GF-D8 (cell line): ENCODE data around the gene NCS1.

Source experiments
- DNase-seq: peaks from one replicate; lab custom pipeline; 2025; lab: John Stamatoyannopoulos, UW

NCS1 gene

GRCh38 chr9:130172161-130172857, at the start of gene NCS1:
Gene NCS1, plus strand, starts transcription at chr9:130172404. Its CDS starts 260 bp downstream, at chr9:130172664.
- DNase-seq: no peak

GRCh38 chr9:130122456-130122855, 49.7 kb upstream of the NCS1 start:
- DNase-seq: no peak

DNA sequence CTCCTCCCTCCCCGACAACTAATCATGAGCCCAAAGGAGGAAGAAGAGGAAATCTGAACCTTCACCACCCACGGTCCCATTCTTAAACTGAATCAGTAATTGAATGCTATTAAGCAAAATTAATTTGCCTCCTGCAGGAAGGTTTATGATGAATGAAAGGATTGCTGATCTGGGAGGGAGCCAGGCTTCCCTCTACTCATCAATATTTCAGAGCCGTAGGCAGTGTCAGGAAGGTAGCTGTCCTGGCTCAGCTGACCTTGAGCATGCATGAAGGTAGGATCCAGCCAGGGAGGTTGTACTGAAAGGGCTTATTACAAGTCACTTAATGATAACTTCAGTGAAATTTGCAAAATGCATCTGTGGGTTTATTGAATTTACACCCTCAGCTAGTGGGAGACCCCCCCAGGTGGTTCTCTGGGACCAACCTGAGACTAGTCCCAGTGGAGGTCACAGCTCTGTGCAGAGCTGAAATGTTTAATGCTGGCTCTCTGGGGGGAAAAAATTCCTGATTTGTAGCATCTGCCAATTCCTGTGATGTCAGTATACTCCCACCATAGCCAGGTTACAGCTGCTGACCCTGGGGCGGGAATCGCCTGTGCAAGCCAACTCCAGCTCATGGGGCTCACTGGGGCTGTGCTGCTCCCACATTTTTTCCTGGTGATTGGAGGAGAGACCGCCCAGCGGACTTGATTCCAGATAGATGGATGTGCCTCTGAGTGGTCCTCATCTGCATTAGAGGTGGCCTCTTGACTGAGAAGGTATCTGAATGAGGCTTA, 47.9 kb upstream of the NCS1 start:
- DNase-seq: no peak

DNA sequence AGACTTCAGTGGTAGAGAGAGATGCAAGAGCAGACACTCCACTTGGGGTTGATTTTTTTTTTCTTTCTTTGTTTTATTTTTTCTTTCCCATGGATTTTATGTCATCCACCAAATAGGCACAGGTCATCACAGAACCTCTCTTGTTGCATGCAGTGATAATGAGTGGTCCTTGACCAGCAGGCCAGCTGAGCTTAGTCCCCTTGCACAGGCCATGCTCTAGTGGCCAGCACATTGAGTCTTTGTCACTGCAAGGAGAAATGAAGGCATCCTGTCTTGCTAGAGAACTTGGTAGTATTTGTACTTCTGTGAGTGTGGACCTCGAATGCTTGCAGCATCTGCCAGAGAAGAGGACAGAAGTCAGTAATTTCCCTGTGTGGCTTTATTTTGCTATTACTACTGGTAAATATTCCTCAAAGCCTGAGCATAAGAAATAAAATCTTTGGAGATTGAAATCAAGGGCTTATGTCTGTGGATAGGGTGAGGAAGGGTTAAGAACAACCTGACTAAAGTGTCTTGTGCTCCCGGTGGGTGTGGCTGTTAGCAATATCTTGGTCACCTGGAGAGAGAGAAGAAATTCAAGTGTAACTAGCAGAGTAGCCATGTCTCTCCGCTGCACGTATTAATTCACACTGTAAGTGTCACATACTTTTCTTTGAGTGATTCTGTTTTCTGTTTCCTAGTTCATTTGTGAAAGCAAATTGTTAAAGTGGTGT, 45.3 kb upstream of the NCS1 start:
- DNase-seq: no peak

DNA sequence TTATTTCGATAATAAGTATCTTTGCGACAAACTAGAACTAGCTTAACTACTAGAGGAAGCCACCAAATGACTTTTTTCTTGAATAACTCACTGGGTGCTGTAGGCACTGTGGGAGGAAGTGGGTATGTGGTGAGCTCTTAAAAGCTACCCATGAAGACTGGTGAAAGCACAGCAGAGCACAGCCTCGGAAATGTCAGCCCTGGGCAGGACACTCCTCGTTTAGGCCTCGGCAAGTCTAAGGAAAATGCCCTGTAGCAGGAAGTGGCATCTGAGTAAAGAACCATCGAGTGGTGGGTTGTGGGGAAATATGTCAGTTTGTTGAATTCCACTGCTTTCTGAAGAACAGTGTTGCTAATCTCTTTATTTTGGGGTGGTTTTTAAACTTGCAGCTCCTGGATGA, 44.0 kb upstream of the NCS1 start:
- DNase-seq: peak; percentile 78

- DNase-seq: peak; percentile 49
Measured at GRCh38 chr9:130128733-130129431, 43.3 kb upstream of the NCS1 start.

DNA sequence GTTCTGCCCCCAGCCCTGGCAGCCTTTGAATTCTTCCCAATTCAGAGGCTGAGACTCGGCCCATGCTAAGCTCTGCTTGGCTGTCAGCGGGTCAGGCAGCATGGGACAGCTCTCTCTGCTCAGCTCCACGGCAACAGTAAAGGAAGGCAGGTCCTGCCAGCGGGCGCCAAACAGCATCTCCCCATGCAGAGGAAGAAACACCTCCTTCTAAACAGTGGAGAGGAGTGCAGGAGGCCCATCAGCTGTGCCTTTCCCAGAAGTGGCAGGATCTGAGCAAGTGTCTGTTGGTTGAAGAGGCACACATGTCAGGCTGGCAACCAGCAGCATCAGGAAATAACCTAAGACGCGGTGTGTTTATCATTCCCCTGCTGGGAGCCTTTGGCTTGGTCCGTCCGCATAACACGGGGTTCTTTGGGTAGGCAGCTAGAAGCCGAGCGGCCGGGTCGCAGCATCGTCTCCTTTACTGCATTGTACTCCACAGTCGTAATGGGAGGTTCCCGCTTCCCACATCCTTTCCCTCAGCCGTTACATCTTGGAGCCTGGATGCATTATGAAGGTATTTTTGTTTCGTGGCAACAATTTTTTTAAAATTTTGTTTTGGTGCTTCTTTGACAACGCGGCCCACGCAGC, 42.7 kb upstream of the NCS1 start:
- no peak for DNase-seq

GRCh38 chr9:130132746-130133145, 39.5 kb upstream of the NCS1 start:
- DNase-seq: no peak

DNA sequence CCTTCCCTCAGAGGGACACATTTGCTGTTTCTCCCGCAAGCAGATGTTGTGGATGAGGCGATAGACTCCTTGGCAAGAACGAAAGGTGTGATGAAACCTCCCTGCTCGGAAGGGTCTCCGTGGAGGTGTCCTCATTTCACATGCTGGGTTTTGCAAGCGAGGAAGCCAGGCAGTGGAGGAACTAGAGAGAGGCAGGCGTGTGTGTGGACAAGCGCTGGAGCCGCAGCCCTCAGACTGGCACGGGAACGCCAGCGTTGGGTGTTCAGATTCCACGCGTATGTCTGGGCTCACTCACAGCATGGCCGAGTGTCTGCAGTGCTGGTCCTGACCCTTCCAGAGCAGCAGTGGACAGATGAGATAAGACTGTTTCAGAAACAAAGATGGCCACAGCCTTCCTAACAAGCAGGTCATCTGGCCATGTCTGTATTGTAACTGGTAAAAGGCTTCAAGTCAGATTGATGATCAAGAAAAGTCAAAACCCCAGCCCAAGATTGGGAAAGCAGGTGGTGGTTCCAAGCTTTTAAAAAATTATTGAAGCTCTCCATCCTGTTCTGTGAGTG, 35.0 kb upstream of the NCS1 start:
- DNase-seq: no peak

DNA sequence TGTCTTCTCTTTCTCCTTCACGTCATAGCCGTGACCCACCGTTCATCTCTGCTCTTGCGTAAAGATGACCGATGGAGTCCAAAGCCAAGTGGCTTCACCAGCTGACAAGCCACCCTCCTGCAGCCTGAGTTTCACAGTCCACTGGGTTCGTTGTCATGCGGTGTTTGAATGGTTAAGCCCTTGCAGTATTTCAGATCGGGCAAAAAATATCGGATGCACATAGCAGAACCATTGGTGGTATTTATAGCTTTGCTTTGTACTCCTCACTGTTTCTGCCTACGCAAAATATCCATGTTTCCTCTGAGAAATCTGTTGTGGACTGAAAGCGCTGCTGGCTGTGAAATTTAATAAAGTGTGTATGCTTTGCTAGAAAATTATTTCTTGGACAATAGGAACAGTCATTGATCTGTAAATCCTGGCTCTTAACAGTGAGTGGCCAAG, 34.5 kb upstream of the NCS1 start:
- no peak for DNase-seq

DNA sequence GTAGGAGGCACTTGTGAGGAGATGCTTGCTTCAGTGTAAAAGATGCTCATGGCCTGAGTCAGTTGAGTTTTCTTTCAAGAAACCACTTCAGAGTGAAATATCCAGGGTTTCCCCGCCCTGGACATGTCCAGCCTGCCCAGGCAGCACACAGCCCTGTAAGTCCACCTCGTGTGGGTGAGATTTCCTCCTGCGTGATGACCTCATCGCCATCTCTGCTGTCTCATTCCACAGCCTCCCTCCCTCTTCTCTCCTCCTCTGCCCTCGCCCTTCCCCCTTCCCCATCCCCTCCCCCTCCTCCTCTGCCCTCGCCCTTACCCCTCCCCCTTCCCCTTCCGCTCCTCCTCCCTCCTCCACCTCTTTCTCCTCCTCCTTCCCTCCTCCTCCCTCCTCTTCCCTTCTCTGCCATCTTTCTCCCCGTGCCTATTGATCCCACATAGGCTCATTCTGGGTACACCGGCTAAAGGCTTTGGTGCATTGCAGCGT, 34.0 kb upstream of the NCS1 start:
- DNase-seq: no peak

- no peak for DNase-seq
Measured at GRCh38 chr9:130138791-130139190, 33.4 kb upstream of the NCS1 start.

DNA sequence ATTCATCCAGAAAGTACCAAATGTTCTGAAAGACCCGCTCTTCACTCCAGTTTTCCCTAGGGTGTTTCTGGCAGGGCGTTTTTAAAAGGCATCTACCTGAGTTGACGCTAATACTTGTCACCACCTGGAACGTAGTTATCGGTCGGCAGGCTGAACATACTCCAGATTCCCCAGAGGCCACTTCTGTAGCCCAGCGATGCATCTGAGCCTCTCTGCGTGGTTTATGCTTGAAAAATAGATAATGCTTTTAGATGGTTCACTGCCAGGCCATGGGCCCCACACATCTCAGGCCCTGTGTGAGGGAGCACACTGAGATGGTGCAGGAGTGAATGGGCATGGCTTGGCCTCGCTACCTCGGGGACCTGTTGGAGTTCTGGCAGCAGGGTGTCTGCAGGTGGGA, 33.0 kb upstream of the NCS1 start:
- DNase-seq: no peak

DNA sequence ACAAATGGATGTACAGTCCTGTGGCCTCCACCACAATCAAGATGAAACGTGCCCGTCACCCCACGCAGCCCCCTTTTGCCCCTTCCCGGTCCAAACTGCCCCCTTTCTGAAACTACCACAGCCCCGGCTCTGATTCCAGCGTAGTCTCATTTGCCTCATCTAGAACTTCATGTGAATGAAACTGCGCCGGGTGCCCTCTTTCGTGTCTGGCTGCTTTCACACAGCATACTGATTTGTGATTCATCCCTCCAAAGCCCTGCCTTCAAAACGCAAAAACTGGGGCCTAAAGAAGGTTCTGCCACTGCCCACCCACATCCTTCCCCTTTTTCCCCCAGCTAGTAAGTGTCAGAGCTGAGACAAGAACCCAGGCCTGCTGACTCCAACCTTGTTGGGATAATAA, 31.5 kb upstream of the NCS1 start:
- no peak for DNase-seq

DNA sequence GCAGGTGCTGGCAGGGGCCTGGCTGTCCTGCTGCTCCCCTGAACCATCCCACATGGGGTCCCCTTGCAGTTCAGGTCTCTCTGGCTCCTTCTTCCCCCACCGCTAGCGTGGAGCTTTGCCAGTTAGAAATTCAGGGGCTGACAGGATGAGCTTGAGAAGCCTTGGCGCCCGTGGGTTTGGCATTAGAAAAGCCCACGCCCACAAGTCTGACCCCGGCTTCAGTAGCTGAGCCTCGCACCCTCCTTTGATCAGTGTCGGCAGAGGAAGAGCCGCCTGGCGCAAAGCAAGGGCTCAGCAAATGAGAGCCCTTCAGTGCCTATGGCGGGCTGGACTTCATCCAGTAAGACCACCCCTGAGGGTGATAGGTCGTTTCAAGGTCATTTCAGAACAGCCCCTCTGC, 30.1 kb upstream of the NCS1 start:
- DNase-seq: no peak

DNA sequence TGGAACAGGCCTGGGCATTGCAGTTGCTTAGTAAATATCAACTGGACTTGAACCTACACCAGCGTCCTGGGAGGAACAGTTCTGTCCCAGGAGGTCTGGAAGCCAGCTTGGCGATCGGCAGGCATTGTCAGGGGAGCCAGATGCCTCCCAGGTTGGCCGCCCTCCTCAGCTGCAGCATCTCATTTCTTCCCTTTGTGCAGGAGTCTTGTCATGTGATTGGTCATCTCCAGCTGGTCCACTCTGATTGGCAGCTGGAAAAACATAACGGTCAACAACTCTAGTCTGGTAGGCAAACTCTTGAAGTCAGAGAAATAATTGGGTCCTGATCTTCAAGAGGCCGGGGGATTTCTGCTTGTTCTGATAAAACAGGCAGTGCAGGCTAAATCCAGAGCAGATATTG, 29.6 kb upstream of the NCS1 start:
- DNase-seq: no peak

DNA sequence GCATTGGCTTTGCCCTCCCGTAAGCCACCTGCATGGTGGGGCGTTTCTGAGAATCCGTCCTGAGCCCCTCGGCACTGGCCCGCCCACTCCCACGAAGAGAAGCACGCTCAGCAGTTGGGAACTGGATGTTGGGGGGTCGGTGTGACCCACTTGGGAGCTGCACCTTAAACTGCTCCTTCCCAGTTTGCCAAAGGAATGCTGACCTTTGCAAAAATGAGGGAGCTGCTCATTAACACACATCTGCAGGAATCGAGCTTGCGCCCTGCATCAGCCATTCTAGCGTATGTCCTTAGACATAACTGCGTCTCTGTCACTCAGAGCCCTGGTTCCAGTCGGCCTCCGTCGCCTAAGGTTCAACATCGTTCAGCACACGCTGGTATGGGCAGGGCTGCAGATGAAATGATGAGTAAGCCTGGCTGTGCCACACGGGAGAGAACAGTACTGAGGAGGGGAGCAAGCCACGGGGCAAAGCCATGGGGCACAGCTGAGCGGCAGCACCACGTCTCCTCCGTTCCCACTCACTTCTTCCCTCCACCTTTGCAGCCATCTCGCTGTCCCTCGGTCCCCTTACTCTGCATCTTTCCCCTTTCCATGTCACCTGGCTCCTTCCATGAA, 28.8 kb upstream of the NCS1 start:
- DNase-seq: no peak

- no peak for DNase-seq
Measured at GRCh38 chr9:130143958-130144366, 28.2 kb upstream of the NCS1 start.

GRCh38 chr9:130144703-130145102, 27.5 kb upstream of the NCS1 start:
- no peak for DNase-seq

- DNase-seq: no peak
Measured at GRCh38 chr9:130145658-130146057, 26.5 kb upstream of the NCS1 start.

DNA sequence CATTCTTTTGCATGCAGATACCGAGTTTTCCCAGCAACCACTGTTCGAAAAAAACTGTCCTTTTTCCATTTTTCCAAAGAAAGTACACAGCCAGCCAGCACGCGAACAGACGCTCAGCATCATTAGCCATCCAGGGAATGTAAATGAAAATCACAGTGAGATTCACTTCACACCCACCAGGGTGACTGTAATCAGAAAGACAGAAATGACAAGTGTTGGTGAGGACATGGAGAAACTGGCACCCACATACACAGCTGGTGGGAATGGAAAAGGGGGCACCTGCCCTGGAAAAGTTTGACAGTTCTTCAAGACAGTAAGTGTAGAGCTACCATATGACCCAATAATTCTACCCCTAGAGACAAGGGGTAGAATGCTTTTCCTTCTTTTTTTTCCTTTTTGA, 25.0 kb upstream of the NCS1 start:
- DNase-seq: no peak
